Renal cortical epithelial cell (primary cell): ENCODE measurements around the gene SHQ1. TPM values are rescaled to one million over a fixed set of nuclear protein-coding genes. Genes with fewer than 3 reads are reported as not detected.

Source experiments
- DNase-seq: peaks from one replicate; pipeline ENCODE4 v3.0.0-alpha.2; 2011; ENCODE audit warnings: low read depth
- total RNA-seq: library from RNA; depleted of rRNA; stranded (reverse); fragments of >200 nt; gene quantifications from 2 replicates; pipeline ENCODE4 v1.2.3, GENCODE V29; 2014

SHQ1 gene
- total RNA-seq, 1 donor from 2014 or later, result 25.0 TPM

GRCh38 chr3:72848703-72849081 is 447 bp upstream of the SHQ1 start:
- peak; percentile 49 for DNase-seq

GRCh38 chr3:72847282-72847681 is 963 bp downstream of the SHQ1 start:
- DNase-seq, result no peak

GRCh38 chr3:72846166-72846565 is 2.1 kb downstream of the SHQ1 start:
- DNase-seq, result no peak

GRCh38 chr3:72844436-72844993 is 3.7 kb downstream of the SHQ1 start:
- no peak for DNase-seq

- DNase-seq, result no peak
Observed at GRCh38 chr3:72839057-72839456, 9.2 kb downstream of the SHQ1 start.

GRCh38 chr3:72836923-72837322 is 11.3 kb downstream of the SHQ1 start:
- no peak for DNase-seq

- DNase-seq, result no peak
Observed at GRCh38 chr3:72836416-72836815, 11.8 kb downstream of the SHQ1 start.

GRCh38 chr3:72830452-72831223 is 17.6 kb downstream of the SHQ1 start:
- no peak for DNase-seq

- no peak for DNase-seq
Observed at GRCh38 chr3:72829701-72830100, 18.5 kb downstream of the SHQ1 start.

GRCh38 chr3:72821161-72821781 is 27.0 kb downstream of the SHQ1 start:
- DNase-seq, result peak; percentile 52

- peak; percentile 78 for DNase-seq
Observed at GRCh38 chr3:72820415-72820814, 27.8 kb downstream of the SHQ1 start.

GRCh38 chr3:72818905-72819304 is 29.3 kb downstream of the SHQ1 start:
- peak; percentile 55 for DNase-seq

- DNase-seq, result peak; percentile 25
Observed at GRCh38 chr3:72818092-72818773, 30.0 kb downstream of the SHQ1 start.

- DNase-seq, result no peak
Observed at GRCh38 chr3:72816862-72817355, 31.3 kb downstream of the SHQ1 start.

- no peak for DNase-seq
Observed at GRCh38 chr3:72814308-72814707, 33.9 kb downstream of the SHQ1 start.

GRCh38 chr3:72812201-72812600 is 36.0 kb downstream of the SHQ1 start:
- no peak for DNase-seq

- DNase-seq, result no peak
Observed at GRCh38 chr3:72811571-72811970, 36.7 kb downstream of the SHQ1 start.

GRCh38 chr3:72810659-72811434 is 37.4 kb downstream of the SHQ1 start:
- DNase-seq, result no peak

- peak; percentile 51 for DNase-seq
Observed at GRCh38 chr3:72810063-72810462, 38.2 kb downstream of the SHQ1 start.

GRCh38 chr3:72804361-72804760 is 43.9 kb downstream of the SHQ1 start:
- no peak for DNase-seq

GRCh38 chr3:72803573-72803972 is 44.7 kb downstream of the SHQ1 start:
- no peak for DNase-seq

GRCh38 chr3:72802001-72802400 is 46.2 kb downstream of the SHQ1 start:
- DNase-seq, result no peak
